Neural cell (in vitro differentiated cells): ENCODE data around the gene LECT2. TPM values are rescaled to one million over a fixed set of nuclear protein-coding genes. Genes with fewer than 3 reads are reported as not detected.

Source experiments
- H2AFZ ChIP-seq: fragments of 200-600, 300-800 bp; sonication (generic), shearing (Covaris generic); 2 replicates; pipeline ENCODE4 v1.6.0; 2014; ENCODE audit warnings: low read depth, mild to moderate bottlenecking, antibody characterized with exemption, low read length, moderate library complexity
- H3F3A ChIP-seq: fragments of 200-600 bp; shearing (Covaris generic); 2 replicates; pipeline ENCODE4 v1.6.1; 2016; ENCODE audit warnings: mild to moderate bottlenecking, moderate library complexity, mixed read lengths, antibody characterized with exemption, low read length; ENCODE audit not compliant: insufficient read depth, poor library complexity, severe bottlenecking
- H3K27ac ChIP-seq: fragments of 200-600, 300-800 bp; sonication (generic), shearing (Covaris generic); 2 replicates; pipeline ENCODE4 v1.5.1; 2014; ENCODE audit warnings: mild to moderate bottlenecking, low read length, moderate library complexity
- H3K27me3 ChIP-seq: fragments of 300-800, 200-600 bp; sonication (generic), shearing (Covaris generic); 2 replicates; pipeline ENCODE4 v1.6.0; 2014; ENCODE audit warnings: mild to moderate bottlenecking, low read depth, low read length, moderate library complexity; ENCODE audit not compliant: insufficient read depth
- H3K36me3 ChIP-seq: fragments of 300-800, 200-600 bp; sonication (generic), shearing (Covaris generic); 2 replicates; pipeline ENCODE4 v1.5.1; 2014; ENCODE audit warnings: mild to moderate bottlenecking, antibody characterized with exemption, low read length, moderate library complexity; ENCODE audit not compliant: insufficient read depth
- H3K4me2 ChIP-seq: fragments of 300-800, 200-600 bp; sonication (generic), shearing (Covaris generic); 2 replicates; pipeline ENCODE4 v1.6.0; 2014; ENCODE audit warnings: mild to moderate bottlenecking, low read length
- H3K4me3 ChIP-seq: fragments of 300-800, 200-600 bp; sonication (generic), shearing (Covaris generic); 2 replicates; pipeline ENCODE4 v1.5.1; 2014; ENCODE audit warnings: mild to moderate bottlenecking, low read length, moderate library complexity
- H3K79me2 ChIP-seq: fragments of 200-600 bp; shearing (Covaris generic); replicated peaks from 2 replicates; pipeline ENCODE4 v1.6.0; 2014; ENCODE audit warnings: mild to moderate bottlenecking, low read length, moderate library complexity; ENCODE audit not compliant: insufficient read depth
- H3K9ac ChIP-seq: fragments of 300-800, 200-600 bp; sonication (generic), shearing (Covaris generic); 2 replicates; pipeline ENCODE4 v1.6.1; 2016; ENCODE audit warnings: mild to moderate bottlenecking, low read length, mixed read lengths
- H3K9me2 ChIP-seq: fragments of 200-600 bp; shearing (Covaris generic); 2 replicates; pipeline ENCODE4 v1.6.1; 2016; ENCODE audit warnings: mild to moderate bottlenecking, low read length, mixed read lengths; ENCODE audit not compliant: insufficient read depth
- H3K9me3 ChIP-seq: fragments of 200-600, 300-800 bp; sonication (generic), shearing (Covaris generic); 2 replicates; pipeline ENCODE4 v1.6.1; 2016; ENCODE audit warnings: mild to moderate bottlenecking, mixed run types, low read length, moderate library complexity, mixed read lengths
- H4K20me1 ChIP-seq: fragments of 200-600 bp; shearing (Covaris generic); 2 replicates; pipeline ENCODE4 v1.6.1; 2016; ENCODE audit warnings: mild to moderate bottlenecking, mixed run types; ENCODE audit not compliant: insufficient read depth
- EP300 ChIP-seq: fragments of 450-650 bp; conservative IDR thresholded peaks from 2 replicates; pipeline ENCODE4 v1.6.1; 2014; ENCODE audit warnings: antibody characterized with exemption, mild to moderate bottlenecking, moderate library complexity; ENCODE audit not compliant: poor library complexity, severe bottlenecking
- EZH2 ChIP-seq: fragments of 200-600, 300-800 bp; shearing (Covaris generic), sonication (generic); IDR thresholded peaks from 2 replicates; pipeline ENCODE4 v1.6.1; 2014; ENCODE audit warnings: antibody characterized with exemption, low read length, borderline replicate concordance, mild to moderate bottlenecking; ENCODE audit not compliant: insufficient read depth, poor library complexity, severe bottlenecking
- MXI1 ChIP-seq: fragments of 450-650 bp; conservative IDR thresholded peaks from 2 replicates; pipeline ENCODE4 v1.6.1; 2014; ENCODE audit warnings: antibody characterized with exemption, mild to moderate bottlenecking; ENCODE audit not compliant: poor library complexity, severe bottlenecking
- POLR2AphosphoS5 ChIP-seq: IDR thresholded peaks from 2 replicates; pipeline ENCODE4 v1.6.1; 2012
- RAD21 ChIP-seq: fragments of 450-650 bp; conservative IDR thresholded peaks from 2 replicates; pipeline ENCODE4 v1.6.1; 2014; ENCODE audit warnings: antibody characterized with exemption, mild to moderate bottlenecking, moderate library complexity
- SMC3 ChIP-seq: fragments of 450-650 bp; conservative IDR thresholded peaks from 2 replicates; pipeline ENCODE4 v1.6.1; 2014; ENCODE audit warnings: antibody characterized with exemption, mild to moderate bottlenecking, moderate library complexity; ENCODE audit not compliant: poor library complexity
- TAF1 ChIP-seq: IDR thresholded peaks from 2 replicates; pipeline ENCODE4 v1.6.1; 2012; ENCODE audit warnings: low read depth
- polyA minus RNA-seq: library from RNA; depleted of rRNA, polyadenylated mRNA; stranded (reverse); fragments of >200 nt; gene quantifications from 2 replicates; pipeline ENCODE4 v1.2.3, GENCODE V29; 2014
- polyA plus RNA-seq: library from polyadenylated mRNA; depleted of rRNA; stranded (reverse); fragments of >200 nt; gene quantifications from 2 replicates; pipeline ENCODE4 v1.2.3, GENCODE V29; 2014
- TF ChIP-seq, protein P1 (sequence below): IDR thresholded peaks from 2 replicates; pipeline ENCODE4 v1.6.1; 2012; ENCODE audit warnings: borderline replicate concordance
- TF ChIP-seq, protein P2 (sequence below): fragments of 450-650 bp; IDR thresholded peaks from 2 replicates; pipeline ENCODE4 v1.5.1; 2014; ENCODE audit warnings: antibody characterized with exemption, mild to moderate bottlenecking, moderate library complexity; ENCODE audit not compliant: poor library complexity, severe bottlenecking

The LECT2 gene
- polyA plus RNA-seq: not detected in 2 replicates
- polyA minus RNA-seq: not detected in 2 replicates

DNA sequence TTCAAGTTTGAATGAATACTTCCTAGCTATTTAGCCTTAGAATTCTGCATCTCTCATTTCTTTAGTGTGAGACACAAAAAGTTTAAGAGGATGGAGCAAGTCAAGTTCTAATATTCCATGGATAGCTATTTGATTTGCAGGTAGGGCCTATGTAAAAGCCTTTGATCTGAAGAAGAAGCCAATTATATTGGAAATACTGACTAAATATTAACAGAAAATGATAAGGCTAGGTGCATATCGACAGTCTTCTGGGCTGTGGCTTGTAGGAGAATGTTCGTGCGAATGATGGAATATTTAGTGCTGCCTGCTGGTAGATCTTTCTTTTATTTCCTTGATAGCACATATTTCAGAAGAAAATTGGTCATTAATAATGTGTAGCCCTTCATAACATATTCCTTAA is at the start of gene LECT2:
LECT2 (minus strand) TSS at position 85 of the 400 bp plus-strand sequence. CDS start 150 bp downstream, outside the sequence.
- Histone ChIP-seq H3K9me2 (no peaks in the 10 kb centered on the region), H3K4me3 (no peak within 1 kb of the TSS), H2AFZ (no peak within 1 kb of the TSS), H3K4me2 (no peak within 1 kb of the TSS), H3K27ac (no peak within 1 kb of the TSS), H3K36me3 (no peaks in the 10 kb centered on the region), H3K79me2 (no peaks in the 10 kb centered on the region), H4K20me1 (no peaks in the 10 kb centered on the region), H3K9me3 (no peaks in the 10 kb centered on the region), H3F3A (no peaks in the 10 kb centered on the region), H3K9ac (no peak within 1 kb of the TSS), H3K27me3 (no peaks in the 10 kb centered on the region)
- TF ChIP-seq EP300 (no peak), TAF1 (no peak), MXI1 (no peak), EZH2 (no peak), RAD21 (no peak), SMC3 (no peak), POLR2AphosphoS5 (no peak)
- TF ChIP-seq, protein P1, sequence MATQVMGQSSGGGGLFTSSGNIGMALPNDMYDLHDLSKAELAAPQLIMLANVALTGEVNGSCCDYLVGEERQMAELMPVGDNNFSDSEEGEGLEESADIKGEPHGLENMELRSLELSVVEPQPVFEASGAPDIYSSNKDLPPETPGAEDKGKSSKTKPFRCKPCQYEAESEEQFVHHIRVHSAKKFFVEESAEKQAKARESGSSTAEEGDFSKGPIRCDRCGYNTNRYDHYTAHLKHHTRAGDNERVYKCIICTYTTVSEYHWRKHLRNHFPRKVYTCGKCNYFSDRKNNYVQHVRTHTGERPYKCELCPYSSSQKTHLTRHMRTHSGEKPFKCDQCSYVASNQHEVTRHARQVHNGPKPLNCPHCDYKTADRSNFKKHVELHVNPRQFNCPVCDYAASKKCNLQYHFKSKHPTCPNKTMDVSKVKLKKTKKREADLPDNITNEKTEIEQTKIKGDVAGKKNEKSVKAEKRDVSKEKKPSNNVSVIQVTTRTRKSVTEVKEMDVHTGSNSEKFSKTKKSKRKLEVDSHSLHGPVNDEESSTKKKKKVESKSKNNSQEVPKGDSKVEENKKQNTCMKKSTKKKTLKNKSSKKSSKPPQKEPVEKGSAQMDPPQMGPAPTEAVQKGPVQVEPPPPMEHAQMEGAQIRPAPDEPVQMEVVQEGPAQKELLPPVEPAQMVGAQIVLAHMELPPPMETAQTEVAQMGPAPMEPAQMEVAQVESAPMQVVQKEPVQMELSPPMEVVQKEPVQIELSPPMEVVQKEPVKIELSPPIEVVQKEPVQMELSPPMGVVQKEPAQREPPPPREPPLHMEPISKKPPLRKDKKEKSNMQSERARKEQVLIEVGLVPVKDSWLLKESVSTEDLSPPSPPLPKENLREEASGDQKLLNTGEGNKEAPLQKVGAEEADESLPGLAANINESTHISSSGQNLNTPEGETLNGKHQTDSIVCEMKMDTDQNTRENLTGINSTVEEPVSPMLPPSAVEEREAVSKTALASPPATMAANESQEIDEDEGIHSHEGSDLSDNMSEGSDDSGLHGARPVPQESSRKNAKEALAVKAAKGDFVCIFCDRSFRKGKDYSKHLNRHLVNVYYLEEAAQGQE: no peak
- TF ChIP-seq, protein P2, sequence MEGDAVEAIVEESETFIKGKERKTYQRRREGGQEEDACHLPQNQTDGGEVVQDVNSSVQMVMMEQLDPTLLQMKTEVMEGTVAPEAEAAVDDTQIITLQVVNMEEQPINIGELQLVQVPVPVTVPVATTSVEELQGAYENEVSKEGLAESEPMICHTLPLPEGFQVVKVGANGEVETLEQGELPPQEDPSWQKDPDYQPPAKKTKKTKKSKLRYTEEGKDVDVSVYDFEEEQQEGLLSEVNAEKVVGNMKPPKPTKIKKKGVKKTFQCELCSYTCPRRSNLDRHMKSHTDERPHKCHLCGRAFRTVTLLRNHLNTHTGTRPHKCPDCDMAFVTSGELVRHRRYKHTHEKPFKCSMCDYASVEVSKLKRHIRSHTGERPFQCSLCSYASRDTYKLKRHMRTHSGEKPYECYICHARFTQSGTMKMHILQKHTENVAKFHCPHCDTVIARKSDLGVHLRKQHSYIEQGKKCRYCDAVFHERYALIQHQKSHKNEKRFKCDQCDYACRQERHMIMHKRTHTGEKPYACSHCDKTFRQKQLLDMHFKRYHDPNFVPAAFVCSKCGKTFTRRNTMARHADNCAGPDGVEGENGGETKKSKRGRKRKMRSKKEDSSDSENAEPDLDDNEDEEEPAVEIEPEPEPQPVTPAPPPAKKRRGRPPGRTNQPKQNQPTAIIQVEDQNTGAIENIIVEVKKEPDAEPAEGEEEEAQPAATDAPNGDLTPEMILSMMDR: no peak

DNA sequence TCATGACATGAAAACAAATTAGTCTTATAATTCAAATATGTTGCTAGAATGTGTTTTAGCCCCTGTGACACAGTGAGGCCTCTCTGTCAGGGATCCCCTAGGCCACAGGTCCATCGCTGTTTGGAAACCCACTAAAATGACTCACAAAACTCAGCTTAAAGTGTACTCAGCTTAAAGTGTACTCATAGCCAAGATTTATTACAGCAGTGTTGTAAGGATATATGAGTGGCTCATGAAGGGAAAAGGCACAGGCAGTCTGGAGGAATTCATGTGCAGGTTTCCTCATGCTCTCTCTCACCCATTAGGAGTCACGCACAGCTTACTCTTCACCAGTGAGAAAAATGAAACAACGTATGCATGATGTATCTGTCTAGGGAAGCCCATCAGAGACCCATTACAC is 49.7 kb upstream of the LECT2 start:
- no peak overlapping the region for H3K4me3 ChIP-seq
- no peaks in the 10 kb centered on the region for H3K27me3 ChIP-seq
- no peaks in the 10 kb centered on the region for H4K20me1 ChIP-seq
- no peaks in the 10 kb centered on the region for H3K79me2 ChIP-seq
- H3K36me3 ChIP-seq: no peaks in the 10 kb centered on the region
- no peaks in the 10 kb centered on the region for H3F3A ChIP-seq
- H3K9ac ChIP-seq: no peak overlapping the region
- H3K9me3 ChIP-seq: no peaks in the 10 kb centered on the region
- no peak overlapping the region for H2AFZ ChIP-seq
- no peak overlapping the region for H3K27ac ChIP-seq
- TF ChIP-seq, protein P1: no peak
- TF ChIP-seq, protein P2: no peak
- TF ChIP-seq RAD21: no peak
- TF ChIP-seq TAF1: no peak
- TF ChIP-seq MXI1: no peak
- no peak for TF ChIP-seq SMC3
- no peak for TF ChIP-seq EP300
- H3K9me2 ChIP-seq: no peaks in the 10 kb centered on the region
- no peak overlapping the region for H3K4me2 ChIP-seq
